MV-4-11 (cell line): Measurements from ENCODE around the gene RELA.
"Not testable (repeated sequence)": the region's sequence is repeated elsewhere in the genome, so short reads cannot be mapped to it uniquely, and the experiment has no call there.

Experiments
- DNase-seq: peaks from one replicate; lab custom pipeline; 2025; lab: John Stamatoyannopoulos, UW

Gene RELA

GRCh38 chr11:65662799-65663638, at the start of gene RELA:
TSS of gene RELA (minus strand) at chr11:65662916. CDS start at chr11:65662832, 84 bp downstream.
- DNase-seq, result peak; percentile 86

DNA sequence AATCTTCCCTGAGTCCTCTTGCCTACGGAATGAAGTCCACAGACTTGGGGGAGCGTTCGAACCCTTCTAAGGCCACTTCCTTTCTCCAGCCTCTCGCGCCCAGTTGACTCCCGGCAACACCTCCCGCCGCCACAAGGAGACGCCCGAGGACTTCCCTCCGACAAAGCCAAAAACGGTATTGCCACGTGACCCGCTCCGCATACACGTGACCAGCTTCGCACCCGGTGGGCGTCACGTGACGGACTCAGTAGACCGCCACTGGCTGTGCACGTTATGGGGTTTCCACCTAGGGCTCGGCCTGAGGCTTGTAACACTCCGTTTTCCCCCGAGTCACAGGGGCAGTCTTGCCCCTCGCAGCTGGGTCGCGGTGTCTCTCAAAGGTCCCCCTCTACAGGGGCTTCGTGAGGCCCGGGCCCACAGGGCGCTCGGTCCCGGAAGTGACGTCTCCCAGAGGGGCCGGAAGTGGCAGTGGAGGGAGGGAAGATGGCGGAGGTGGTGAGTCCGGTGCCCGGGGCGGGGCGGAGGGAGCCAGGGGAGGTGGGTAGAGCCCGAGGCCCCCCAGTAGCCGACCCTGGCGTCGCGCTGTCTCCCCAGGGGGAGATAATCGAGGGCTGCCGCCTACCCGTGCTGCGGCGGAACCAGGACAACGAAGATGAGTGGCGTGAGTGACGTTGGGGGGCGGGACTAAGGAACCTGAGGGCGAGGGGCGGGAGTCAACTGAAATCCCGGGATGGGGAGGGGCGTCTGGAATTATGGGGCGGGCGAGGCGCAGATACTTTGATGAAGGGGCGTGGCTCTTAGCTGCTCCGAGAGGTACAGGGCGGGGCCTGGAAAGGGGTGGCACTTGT, 49.3 kb upstream of the RELA start, which contains the start of gene KAT5:
KAT5 (plus strand) TSS at position 468 of the 848 bp plus-strand sequence; CDS start at position 484, 16 bp downstream.
- DNase-seq, result peak; percentile 98

GRCh38 chr11:65710421-65710820, 47.7 kb upstream of the RELA start:
- no peak for DNase-seq

GRCh38 chr11:65709661-65710060, 46.9 kb upstream of the RELA start:
- peak; percentile 48 for DNase-seq

DNA sequence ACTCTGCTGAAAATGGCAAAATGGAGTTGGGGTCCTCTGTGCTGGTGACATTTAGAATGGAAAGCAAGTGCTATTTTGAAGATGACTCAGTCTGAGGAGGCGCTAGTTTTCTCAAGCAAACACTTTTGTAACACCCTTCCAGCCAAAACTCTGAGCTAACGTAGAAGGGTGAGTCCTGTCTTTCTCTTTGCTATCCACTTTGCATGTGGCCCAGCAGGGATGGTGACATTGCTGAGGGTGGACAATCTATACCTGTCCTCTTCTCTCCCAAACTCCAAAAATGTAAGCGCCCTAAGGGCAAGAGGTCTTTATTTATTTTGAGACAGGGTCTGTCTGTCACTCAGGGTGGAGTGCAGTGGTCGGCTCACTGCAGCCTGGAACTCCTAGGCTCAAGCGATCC, 45.7 kb upstream of the RELA start:
- DNase-seq, result no peak

DNA sequence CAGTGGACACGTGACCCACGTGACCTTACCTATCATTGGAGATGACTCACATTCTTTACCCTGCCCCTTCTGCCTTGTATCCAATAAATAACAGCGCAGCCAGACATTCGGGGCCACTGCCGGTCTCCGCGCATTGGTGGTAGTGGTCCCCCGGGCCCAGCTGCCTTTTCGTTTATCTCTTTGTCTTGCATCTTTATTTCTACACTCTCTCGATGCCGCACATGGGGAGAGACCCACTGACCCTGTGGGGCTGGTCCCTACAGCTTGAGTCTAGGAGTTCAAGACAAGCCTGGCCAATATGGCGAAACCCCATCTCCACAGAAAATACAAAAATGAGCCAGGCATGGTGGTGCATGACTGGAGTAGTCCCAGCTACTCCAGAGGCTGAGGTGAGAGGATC, 44.3 kb upstream of the RELA start:
- DNase-seq, result not testable (repeated sequence)

GRCh38 chr11:65706303-65706763, 43.6 kb upstream of the RELA start:
- peak; percentile 57 for DNase-seq

GRCh38 chr11:65703846-65704245, 41.1 kb upstream of the RELA start:
- DNase-seq, result no peak

- no peak for DNase-seq
Observed at GRCh38 chr11:65701686-65702085, 39.0 kb upstream of the RELA start.

GRCh38 chr11:65700399-65700798, 37.7 kb upstream of the RELA start:
- DNase-seq, result peak; percentile 68

- DNase-seq, result no peak
Observed at GRCh38 chr11:65699306-65699705, 36.6 kb upstream of the RELA start.

GRCh38 chr11:65698205-65698604, 35.5 kb upstream of the RELA start:
- DNase-seq, result no peak

GRCh38 chr11:65696802-65697552, 34.3 kb upstream of the RELA start:
- DNase-seq, result no peak

- DNase-seq, result no peak
Observed at GRCh38 chr11:65695459-65696241, 32.9 kb upstream of the RELA start.

GRCh38 chr11:65692367-65692766, 29.7 kb upstream of the RELA start:
- DNase-seq, result no peak

GRCh38 chr11:65691847-65692246, 29.1 kb upstream of the RELA start:
- DNase-seq, result not testable (repeated sequence)

GRCh38 chr11:65685981-65686380, 23.3 kb upstream of the RELA start:
- DNase-seq, result no peak

GRCh38 chr11:65683480-65683879, 20.8 kb upstream of the RELA start:
- DNase-seq, result not testable (repeated sequence)

DNA sequence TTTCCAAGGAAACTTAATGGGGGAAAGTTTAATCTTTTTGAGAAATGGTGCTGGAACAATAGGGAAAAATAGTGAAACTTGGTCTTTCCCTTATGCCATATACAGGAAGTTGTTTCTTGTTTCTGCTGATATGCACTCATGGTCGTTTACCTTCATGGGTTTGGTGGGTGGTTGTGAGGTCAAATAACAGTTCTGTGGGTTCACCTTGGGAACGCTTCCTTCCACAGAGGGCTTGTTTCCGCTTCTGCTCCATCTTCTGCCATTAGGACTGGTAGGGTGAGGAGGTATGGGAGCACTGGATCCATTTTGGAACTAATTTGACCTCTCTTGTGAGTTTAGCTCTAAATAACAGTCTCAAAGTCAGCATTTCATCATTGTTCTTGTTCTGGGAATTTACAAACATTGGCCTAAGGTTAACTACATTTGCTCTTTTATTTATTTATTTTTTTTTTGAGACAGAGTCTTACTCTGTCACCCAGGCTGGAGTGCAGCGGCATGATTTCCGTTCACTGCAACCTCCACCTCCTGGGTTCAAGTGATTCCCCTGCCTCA, 17.6 kb upstream of the RELA start:
- DNase-seq, result no peak

DNA sequence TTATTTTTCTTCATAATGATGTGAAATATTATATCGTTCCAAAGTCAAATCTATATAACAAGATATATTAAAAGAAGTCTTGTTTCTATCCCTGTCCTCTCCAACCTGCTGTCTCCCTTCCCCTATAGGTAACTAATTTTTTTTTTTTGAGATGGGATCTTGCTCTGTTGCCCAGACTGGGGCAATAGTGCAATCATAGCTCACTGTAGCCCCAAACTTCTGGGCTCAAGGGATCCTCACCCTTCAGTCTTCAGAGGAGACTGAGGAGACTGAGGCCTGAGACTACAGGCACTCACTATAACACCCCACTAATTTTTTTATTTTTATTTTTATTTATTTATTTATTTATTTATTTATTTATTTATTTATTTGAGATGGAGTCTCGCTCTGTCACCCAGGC, 10.3 kb upstream of the RELA start:
- DNase-seq, result no peak
